GM19324 (cell line): Measurements from ENCODE around the gene OR4D2.
"Not testable (repeated sequence)": the region's sequence is repeated elsewhere in the genome, so short reads cannot be mapped to it uniquely, and the experiment has no call there.

Experiments used
- ATAC-seq: cut with Tn5 transposase; IDR thresholded peaks from one replicate; pipeline ENCODE4 v1.9.1; 2021; ENCODE audit warnings: mild to moderate bottlenecking, moderate library complexity; ENCODE audit not compliant: unreplicated experiment, low FRiP score

The OR4D2 gene

GRCh38 chr17:58166682-58167081 is at the start of gene OR4D2:
Gene OR4D2 (plus strand): TSS chr17:58166982. CDS start chr17:58169656, 2,674 bp downstream.
- ATAC-seq, result no peak

DNA sequence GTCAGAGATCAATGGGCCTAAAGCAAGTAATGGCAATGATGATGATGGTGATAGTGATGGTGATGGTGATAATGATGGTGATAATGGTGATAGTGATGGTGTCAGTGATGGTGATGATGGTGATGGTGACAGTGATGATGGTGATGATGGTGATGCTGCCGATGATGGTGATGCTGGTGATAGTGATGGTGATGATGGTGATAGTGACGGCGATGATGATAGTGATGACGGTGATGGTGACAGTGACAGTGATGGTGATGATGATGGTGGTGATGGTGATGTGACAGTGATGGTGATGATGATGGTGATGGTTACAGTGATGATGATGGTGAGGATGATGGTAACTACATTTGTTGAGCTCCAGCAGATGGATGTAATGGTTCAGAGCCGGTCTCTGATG is 49.4 kb upstream of the OR4D2 start:
- ATAC-seq, result no peak

GRCh38 chr17:58119491-58119890 is 47.3 kb upstream of the OR4D2 start:
- ATAC-seq, result no peak

GRCh38 chr17:58120195-58120822 is 46.5 kb upstream of the OR4D2 start:
- ATAC-seq, result no peak

DNA sequence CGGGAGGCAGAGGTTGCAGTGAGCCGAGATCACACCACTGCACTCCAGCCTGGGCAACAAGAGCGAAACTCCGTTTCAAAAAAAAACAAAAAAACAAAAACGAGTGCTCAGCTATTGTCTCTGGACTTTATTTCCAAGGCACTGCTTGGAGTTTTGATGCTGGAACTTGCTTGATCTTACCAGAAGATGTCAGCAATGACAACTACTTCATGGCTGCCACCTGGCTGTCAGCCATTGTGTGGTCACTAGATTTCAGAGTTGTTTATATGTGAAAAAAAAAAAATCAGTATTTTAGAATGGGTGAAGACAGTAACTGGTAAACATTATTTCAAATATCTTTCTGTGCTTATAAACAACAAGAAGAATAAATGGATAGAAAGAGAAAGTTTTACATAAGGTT is 44.9 kb upstream of the OR4D2 start:
- no peak for ATAC-seq

- no peak for ATAC-seq
Measured at GRCh38 chr17:58127846-58128245, 38.9 kb upstream of the OR4D2 start.

GRCh38 chr17:58132697-58133096 is 34.1 kb upstream of the OR4D2 start:
- ATAC-seq, result not testable (repeated sequence)

- ATAC-seq, result no peak
Measured at GRCh38 chr17:58136669-58137279, 30.0 kb upstream of the OR4D2 start.

DNA sequence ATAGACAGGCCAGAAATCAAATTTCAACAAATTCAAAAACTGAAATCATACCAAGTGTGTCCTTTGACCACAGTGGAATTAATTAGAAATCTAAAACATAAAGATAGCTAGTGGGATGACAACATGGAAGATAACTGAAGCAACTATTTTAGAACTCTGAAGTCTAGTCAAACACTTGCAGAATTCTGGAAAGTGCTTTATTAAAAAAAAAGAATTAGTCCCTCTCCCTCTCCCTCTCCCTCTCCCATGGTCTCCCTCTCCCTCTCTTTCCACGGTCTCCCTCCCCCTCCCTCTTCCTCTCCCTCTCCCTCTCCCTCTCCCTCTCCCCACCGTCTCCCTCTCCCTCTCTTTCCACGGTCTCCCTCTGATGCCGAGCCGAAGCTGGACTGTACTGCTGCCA is 25.3 kb upstream of the OR4D2 start:
- ATAC-seq, result no peak

DNA sequence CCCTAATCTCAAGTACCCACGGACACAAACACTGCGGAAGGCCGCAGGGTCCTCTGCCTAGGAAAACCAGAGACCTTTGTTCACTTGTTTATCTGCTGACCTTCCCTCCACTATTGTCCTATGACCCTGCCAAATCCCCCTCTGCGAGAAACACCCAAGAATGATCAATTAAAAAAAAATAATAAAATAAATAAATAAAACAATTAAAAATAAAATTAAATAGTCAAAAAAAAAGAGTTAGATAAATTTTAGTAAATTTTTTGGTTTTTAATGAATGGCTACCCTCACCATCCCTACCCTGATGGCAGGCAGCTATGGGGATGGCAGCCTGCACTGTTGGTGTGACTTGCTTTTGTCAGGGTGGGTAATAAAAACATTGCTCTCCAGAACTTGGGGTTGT is 23.4 kb upstream of the OR4D2 start:
- ATAC-seq, result not testable (repeated sequence)

DNA sequence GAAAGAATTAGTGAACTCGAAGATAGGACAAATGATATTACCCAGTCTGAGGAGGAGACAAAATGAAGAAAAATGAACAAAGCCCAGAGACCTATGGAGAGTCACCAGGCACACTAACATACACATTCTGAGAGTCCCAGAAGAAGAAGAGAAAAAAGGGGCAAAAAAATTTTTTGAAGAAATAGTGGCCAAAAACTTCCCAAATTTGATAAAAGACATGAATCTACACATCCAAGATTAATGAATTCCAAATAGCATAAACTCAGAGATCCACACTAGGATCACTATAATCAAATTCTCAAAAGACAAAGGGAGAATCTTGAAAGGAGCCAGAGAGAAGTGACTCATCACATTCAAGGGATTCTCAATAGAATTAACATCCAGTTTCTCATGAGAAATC is 22.0 kb upstream of the OR4D2 start:
- ATAC-seq, result no peak

DNA sequence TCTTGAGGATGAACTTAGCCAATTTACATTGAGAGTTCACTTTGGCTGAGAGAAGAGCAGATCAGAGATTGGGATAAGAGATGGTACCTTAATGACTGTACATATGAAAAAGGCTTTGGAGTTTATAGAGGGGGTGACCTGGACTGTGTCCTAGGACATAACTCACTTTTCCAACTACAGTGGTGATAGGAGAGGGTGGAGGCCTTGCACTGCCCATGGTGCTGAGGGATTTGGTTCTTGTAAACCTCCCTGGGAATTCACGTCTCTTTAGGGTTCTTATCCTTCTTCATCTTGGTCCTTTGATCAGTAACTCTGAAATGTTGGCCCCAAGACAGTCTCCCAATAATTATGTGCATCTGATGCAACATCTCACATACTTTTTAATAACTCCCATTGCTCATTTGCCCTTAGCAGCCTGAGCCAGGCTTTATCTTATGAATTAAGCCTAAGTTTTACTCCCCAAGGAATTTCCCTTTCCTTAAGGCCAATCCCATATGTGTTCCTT is 18.8 kb upstream of the OR4D2 start, which contains the start of gene OR4D1:
Gene OR4D1, plus strand, starts transcription at position 455 of the 505 bp plus-strand sequence. CDS start 6,770 bp downstream, outside the sequence.
- ATAC-seq, result no peak

DNA sequence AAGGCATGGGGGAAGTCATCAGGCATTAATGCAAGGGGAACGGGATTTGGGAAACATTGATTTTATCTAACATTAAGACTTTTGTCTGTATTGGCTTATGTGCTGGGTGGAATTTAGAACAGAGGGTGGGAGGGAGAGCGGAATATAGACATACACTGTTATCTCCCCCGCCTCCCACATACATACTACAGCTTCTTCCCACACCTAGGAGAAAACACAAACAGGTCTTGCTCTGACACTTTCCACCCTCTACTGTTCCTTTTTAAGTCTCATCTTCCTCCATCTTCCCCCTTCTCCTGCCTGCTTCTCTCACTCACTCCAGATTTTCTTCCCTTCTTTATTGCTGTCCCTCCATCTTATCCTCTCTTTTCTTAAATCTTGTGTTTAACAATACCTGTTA is 18.2 kb upstream of the OR4D2 start:
- no peak for ATAC-seq

GRCh38 chr17:58150394-58150793 is 16.4 kb upstream of the OR4D2 start:
- ATAC-seq, result no peak

GRCh38 chr17:58153046-58153445 is 13.7 kb upstream of the OR4D2 start:
- no peak for ATAC-seq

DNA sequence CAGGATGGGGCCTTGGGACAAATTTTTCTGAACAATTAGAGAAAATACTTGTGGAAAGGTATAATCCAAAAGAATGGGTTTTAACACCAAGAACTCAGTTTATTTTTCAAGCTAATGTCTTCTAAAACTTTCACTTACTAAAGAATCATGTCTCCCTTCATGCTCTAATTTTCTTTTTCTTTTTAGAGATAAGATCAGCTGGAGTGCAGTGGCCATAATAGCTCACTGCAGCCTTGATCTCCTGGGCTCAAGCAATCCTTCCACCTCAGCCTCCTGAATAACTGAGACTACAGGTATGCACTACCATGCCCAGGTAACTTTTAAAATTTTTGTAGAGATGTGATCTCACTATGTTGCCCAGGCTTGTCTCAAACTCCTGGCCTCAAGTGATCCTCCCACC is 13.1 kb upstream of the OR4D2 start:
- no peak for ATAC-seq

DNA sequence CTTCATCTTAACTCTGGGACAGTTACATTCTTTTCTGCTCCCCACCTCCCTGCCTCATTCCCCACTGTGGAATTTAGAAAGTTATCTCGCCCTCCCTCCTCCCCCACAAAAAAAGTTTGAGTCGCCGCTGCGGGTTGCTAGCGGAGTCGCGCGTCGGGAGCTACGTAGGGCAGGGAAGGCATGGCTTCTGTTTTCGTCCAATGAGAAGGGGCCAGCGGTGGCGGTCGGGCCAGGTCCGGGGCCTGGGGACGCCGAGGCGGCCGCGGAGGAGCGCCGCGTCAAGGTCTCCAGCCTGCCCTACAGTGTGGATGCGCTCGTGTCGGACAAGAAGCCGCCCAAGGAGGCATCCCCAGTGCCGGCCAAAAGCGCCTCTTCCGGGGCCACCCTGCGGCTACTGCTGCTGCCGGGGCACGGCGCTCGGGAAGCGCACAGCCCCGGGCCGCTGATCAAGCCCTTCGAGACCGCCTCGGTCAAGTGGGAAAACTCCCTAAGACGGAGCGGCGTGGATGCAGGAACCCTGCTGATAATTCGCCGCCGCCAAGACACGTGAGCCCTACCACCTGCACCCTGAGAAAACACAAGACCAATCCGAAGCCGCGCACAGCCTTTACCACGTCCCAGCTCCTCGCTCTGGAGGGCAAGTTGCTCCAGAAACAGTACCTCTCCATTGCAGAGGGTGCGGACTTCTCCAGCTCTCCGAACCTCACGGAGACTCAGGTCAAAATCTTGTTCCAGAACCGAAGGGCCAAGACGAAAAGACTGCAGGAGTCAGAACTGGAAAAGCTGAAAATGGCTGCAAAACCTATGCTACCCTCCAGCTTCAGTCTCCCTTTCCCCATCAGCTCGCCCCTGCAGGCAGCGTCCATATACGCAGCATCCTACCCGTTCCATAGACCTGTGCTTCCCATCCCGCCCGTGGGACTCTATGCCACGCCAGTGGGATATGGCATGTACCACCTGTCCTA is 9.7 kb upstream of the OR4D2 start:
- no peak for ATAC-seq

- ATAC-seq, result no peak
Measured at GRCh38 chr17:58158181-58158580, 8.6 kb upstream of the OR4D2 start.

- no peak for ATAC-seq
Measured at GRCh38 chr17:58161566-58161965, 5.2 kb upstream of the OR4D2 start.

DNA sequence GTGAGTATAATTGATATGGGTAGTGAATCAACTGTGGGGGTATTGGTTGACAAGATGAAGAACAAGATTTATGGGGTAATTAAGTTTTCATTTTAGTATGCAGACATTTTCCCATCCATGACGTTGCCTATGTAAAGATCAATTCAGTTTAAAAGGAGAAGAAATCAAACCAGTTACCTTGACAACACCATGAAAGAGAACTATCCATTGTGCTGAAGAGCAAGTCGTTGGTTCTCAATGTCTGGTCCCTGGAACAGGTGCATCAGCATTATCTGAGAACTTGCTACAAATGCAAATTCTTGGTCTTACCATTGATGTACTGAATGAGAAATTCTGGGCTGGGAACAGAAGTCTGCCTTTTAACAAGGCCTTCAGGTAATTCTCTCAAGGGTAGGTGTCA is 801 bp upstream of the OR4D2 start:
- ATAC-seq, result no peak

GRCh38 chr17:58170622-58171021 is 3.8 kb downstream of the OR4D2 start:
- ATAC-seq, result no peak
